Esophagus squamous epithelium (tissue), 4 donors: ENCODE data around the gene ABCA5.

Experiments
- CTCF ChIP-seq, 6 experiments: fragments of 450-650 bp in 4 of 6; fragments of 200-600 bp in 2 of 6; sonication (generic) in 2 of 6; IDR thresholded peaks; one replicate each; pipeline ENCODE4 v1.5.1; 2016 to 2019; ENCODE audit warnings: antibody characterized with exemption in 6 of 6, mild to moderate bottlenecking in 4 of 6, moderate library complexity in 4 of 6
- POLR2A ChIP-seq, 4 donors: fragments of 450-650 bp; IDR thresholded peaks; one replicate each; pipeline ENCODE4 v1.6.1; 2017; ENCODE audit warnings: antibody characterized with exemption in 4 of 4, mild to moderate bottlenecking in 4 of 4, moderate library complexity in 3 of 4

GRCh38 chr17:69250641-69251040 is 76.3 kb downstream of the ABCA5 start:
- TF ChIP-seq CTCF (IDR thresholded peaks at IDR 0.05) (no peak), POLR2A (IDR thresholded peaks at IDR 0.05) (no peak)
